ENCODE results near the gene IL3.

The IL3 gene

GRCh38 chr5:132057498-132058255 lies 2.8 kb upstream of the IL3 start:
- DNase-seq, result no peak

GRCh38 chr5:132058646-132059042 lies 1.8 kb upstream of the IL3 start:
- no peak for DNase-seq

GRCh38 chr5:132059043-132059695 lies 1.3 kb upstream of the IL3 start:
- DNase-seq, result no peak

- no peak for DNase-seq
Measured at GRCh38 chr5:132059696-132060500, 557 bp upstream of the IL3 start.

- DNase-seq, result peak; percentile 51
Measured at GRCh38 chr5:132063090-132063911, 2.8 kb downstream of the IL3 start.

- DNase-seq, result no peak
Measured at GRCh38 chr5:132064140-132064539, 3.7 kb downstream of the IL3 start.

- DNase-seq, result peak; percentile 64
Measured at GRCh38 chr5:132064738-132065331, 4.4 kb downstream of the IL3 start.

GRCh38 chr5:132065351-132065937 lies 5.0 kb downstream of the IL3 start:
- DNase-seq, result no peak

GRCh38 chr5:132065951-132066701 lies 5.7 kb downstream of the IL3 start:
- DNase-seq, result no peak

- no peak for DNase-seq
Measured at GRCh38 chr5:132066871-132067270, 6.4 kb downstream of the IL3 start.

GRCh38 chr5:132067451-132067850 lies 7.0 kb downstream of the IL3 start:
- DNase-seq, result no peak

- DNase-seq, result no peak
Measured at GRCh38 chr5:132067941-132068808, 7.7 kb downstream of the IL3 start.

GRCh38 chr5:132069561-132069960 lies 9.1 kb downstream of the IL3 start:
- DNase-seq, result no peak

- no peak for DNase-seq
Measured at GRCh38 chr5:132069994-132070393, 9.5 kb downstream of the IL3 start.

GRCh38 chr5:132070460-132071337 lies 10.2 kb downstream of the IL3 start:
- peak; percentile 2 for DNase-seq

- no peak for DNase-seq
Measured at GRCh38 chr5:132071338-132071707, 10.9 kb downstream of the IL3 start.

- DNase-seq, result no peak
Measured at GRCh38 chr5:132072070-132072469, 11.6 kb downstream of the IL3 start.

GRCh38 chr5:132072528-132072927 lies 12.1 kb downstream of the IL3 start:
- no peak for DNase-seq
